OCI-LY7 (cell line): ENCODE data around the gene FBXO42.

Source experiments
- EZH2phosphoT487 ChIP-seq: fragments of 200-600 bp; sonication (generic); IDR thresholded peaks from 2 replicates; pipeline ENCODE4 v1.6.1; 2018; ENCODE audit warnings: low read depth, borderline replicate concordance, mild to moderate bottlenecking, mixed run types, antibody characterized with exemption, low read length, moderate library complexity, mixed read lengths
- TF ChIP-seq, protein P1 (sequence below): fragments of 200-600 bp; sonication (generic); conservative IDR thresholded peaks from 2 replicates; pipeline ENCODE4 v1.5.1; 2014; ENCODE audit warnings: mild to moderate bottlenecking, antibody characterized with exemption, low read length, moderate library complexity, mixed read lengths

GRCh38 chr1:16275591-16275990 is 76.7 kb downstream of the FBXO42 start:
- TF ChIP-seq, protein P1, sequence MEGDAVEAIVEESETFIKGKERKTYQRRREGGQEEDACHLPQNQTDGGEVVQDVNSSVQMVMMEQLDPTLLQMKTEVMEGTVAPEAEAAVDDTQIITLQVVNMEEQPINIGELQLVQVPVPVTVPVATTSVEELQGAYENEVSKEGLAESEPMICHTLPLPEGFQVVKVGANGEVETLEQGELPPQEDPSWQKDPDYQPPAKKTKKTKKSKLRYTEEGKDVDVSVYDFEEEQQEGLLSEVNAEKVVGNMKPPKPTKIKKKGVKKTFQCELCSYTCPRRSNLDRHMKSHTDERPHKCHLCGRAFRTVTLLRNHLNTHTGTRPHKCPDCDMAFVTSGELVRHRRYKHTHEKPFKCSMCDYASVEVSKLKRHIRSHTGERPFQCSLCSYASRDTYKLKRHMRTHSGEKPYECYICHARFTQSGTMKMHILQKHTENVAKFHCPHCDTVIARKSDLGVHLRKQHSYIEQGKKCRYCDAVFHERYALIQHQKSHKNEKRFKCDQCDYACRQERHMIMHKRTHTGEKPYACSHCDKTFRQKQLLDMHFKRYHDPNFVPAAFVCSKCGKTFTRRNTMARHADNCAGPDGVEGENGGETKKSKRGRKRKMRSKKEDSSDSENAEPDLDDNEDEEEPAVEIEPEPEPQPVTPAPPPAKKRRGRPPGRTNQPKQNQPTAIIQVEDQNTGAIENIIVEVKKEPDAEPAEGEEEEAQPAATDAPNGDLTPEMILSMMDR: no peak
- no peak for TF ChIP-seq EZH2phosphoT487
